Measurements from ENCODE around the gene CNTLN.

DNA sequence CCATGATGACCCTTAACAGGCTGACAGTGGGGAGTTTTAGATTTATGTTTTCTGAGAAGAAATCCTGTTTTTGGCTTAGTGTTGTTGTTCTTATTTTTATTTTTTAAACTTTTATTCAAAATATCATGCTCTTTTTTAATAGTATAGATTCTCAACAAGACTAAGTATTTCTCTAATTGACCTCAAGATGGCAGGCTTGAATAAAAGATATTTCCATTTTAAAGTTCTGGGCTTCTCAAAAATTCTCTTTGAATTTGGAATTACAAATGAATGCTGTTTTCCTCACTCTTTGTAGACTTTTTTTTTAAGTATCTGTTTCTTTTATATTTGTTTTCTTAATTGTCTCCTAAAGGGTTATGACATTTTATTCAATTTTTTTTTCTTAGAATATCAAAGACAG, 394.0 kb downstream of the CNTLN start:
- no peak for TF ChIP-seq EZH2 (IDR thresholded peaks at IDR 0.05; ENCODE audit: borderline replicate concordance, low read length)
- TF ChIP-seq, protein P1, sequence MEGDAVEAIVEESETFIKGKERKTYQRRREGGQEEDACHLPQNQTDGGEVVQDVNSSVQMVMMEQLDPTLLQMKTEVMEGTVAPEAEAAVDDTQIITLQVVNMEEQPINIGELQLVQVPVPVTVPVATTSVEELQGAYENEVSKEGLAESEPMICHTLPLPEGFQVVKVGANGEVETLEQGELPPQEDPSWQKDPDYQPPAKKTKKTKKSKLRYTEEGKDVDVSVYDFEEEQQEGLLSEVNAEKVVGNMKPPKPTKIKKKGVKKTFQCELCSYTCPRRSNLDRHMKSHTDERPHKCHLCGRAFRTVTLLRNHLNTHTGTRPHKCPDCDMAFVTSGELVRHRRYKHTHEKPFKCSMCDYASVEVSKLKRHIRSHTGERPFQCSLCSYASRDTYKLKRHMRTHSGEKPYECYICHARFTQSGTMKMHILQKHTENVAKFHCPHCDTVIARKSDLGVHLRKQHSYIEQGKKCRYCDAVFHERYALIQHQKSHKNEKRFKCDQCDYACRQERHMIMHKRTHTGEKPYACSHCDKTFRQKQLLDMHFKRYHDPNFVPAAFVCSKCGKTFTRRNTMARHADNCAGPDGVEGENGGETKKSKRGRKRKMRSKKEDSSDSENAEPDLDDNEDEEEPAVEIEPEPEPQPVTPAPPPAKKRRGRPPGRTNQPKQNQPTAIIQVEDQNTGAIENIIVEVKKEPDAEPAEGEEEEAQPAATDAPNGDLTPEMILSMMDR (IDR thresholded peaks at IDR 0.05; ENCODE audit: low read length): peak; percentile 30; the same call in 1 of the 2 replicates

Measured in OCI-LY1 (cell line).